ENCODE data around the gene EPN2. TPM values are rescaled to one million over a fixed set of nuclear protein-coding genes. Genes with fewer than 3 reads are reported as not detected.
"Not testable (repeated sequence)": the region's sequence is repeated elsewhere in the genome, so short reads cannot be mapped to it uniquely, and the experiment has no call there.

The EPN2 gene
- 10 to 100 TPM; 23.9 to 35.1 (median 34.1) TPM for total RNA-seq

DNA sequence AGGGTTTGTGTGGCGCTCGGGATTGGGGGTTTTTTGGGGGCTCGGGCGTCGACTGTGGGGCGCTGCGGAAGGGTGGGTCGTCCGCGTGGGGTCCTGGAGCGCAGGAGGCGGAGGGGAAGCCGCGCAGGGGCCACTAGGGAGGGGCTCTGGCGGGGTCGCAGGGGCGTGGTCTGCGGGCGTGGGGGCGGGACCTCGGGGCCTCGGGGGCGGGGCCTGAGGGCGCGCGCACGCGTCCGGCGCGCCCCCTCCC, at the start of gene EPN2:
Gene EPN2 (plus strand): TSS at position 228 of the 250 bp plus-strand sequence. CDS start 45,754 bp downstream, outside the sequence.
- Histone ChIP-seq H3K27ac (peak within 1 kb of the TSS; percentile 76 to 85 (median 78)), H3K4me3 (peak within 1 kb of the TSS; percentile 71 to 99 (median 86))
- not testable (repeated sequence) for H3K4me1 ChIP-seq, H3K27me3 ChIP-seq, H3K36me3 ChIP-seq, H3K9me3 ChIP-seq
- DNase-seq: peak; percentile 54 to 78 (median 74)
- peak in 1 of 6 experiments; percentile 32 for TF ChIP-seq CTCF (IDR thresholded peaks at IDR 0.05)

DNA sequence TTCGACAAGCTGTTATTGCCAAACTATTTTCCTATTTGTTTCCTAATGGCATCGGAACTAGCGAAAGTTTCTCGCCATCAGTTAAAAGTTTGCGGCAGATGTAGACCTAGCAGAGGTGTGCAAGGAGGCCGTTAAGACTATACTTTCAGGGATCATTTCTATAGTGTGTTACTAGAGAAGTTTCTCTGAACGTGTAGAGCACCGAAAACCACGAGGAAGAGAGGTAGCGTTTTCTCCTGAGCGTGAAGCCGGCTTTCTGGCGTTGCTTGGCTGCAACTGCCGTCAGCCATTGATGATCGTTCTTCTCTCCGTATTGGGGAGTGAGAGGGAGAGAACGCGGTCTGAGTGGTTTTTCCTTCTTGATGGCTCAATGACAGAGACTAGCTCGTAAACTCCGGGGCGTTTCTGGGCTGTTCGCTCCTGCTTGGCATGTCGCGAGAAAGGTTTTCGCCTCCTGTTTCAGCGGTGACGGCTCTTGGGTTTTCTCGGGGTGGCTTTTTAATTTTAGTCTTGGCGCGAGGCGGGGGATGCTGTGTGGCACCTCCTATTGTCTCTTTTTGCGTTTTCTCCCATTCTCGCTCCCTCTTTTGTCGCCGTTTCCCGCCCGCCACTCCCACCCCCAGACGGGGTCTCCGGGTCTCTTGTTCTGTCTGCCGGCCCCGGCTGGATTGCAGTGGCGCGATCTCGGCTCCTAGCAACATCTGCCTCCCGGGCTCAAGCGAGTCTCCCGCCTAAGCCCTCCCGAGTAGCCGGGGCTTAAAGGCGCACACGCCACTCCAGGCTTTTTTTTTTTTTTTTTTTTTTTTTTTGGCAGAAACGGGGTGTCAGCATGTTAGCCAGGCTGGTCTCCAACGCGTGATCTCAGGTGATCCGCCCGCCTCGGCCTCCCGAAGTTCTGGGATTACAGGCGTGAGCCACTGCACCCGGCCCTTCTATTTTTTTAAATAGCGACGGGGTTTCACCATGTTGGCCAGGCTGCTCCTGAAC, 49.0 kb upstream of the EPN2 start:
- H3K4me3 ChIP-seq, H3K27me3 ChIP-seq, H3K9me3 ChIP-seq, H3K36me3 ChIP-seq, H3K4me1 ChIP-seq, DNase-seq: not testable (repeated sequence)
- peak overlapping the region in 1 of 4 donors; percentile 57 for H3K27ac ChIP-seq

- H3K36me3 ChIP-seq, DNase-seq, H3K27ac ChIP-seq, H3K4me3 ChIP-seq, H3K27me3 ChIP-seq, H3K9me3 ChIP-seq, H3K4me1 ChIP-seq: not testable (repeated sequence)
Measured at GRCh38 chr17:19188870-19189708, 48.1 kb upstream of the EPN2 start.

DNA sequence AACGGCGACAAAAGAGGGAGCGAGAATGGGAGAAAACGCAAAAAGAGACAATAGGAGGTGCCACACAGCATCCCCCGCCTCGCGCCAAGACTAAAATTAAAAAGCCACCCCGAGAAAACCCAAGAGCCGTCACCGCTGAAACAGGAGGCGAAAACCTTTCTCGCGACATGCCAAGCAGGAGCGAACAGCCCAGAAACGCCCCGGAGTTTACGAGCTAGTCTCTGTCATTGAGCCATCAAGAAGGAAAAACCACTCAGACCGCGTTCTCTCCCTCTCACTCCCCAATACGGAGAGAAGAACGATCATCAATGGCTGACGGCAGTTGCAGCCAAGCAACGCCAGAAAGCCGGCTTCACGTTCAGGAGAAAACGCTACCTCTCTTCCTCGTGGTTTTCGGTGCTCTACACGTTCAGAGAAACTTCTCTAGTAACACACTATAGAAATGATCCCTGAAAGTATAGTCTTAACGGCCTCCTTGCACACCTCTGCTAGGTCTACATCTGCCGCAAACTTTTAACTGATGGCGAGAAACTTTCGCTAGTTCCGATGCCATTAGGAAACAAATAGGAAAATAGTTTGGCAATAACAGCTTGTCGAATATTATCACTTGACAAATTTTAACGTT, 47.3 kb upstream of the EPN2 start:
- not testable (repeated sequence) for H3K27ac ChIP-seq, DNase-seq, H3K27me3 ChIP-seq, H3K4me1 ChIP-seq, H3K36me3 ChIP-seq, H3K9me3 ChIP-seq, H3K4me3 ChIP-seq

DNA sequence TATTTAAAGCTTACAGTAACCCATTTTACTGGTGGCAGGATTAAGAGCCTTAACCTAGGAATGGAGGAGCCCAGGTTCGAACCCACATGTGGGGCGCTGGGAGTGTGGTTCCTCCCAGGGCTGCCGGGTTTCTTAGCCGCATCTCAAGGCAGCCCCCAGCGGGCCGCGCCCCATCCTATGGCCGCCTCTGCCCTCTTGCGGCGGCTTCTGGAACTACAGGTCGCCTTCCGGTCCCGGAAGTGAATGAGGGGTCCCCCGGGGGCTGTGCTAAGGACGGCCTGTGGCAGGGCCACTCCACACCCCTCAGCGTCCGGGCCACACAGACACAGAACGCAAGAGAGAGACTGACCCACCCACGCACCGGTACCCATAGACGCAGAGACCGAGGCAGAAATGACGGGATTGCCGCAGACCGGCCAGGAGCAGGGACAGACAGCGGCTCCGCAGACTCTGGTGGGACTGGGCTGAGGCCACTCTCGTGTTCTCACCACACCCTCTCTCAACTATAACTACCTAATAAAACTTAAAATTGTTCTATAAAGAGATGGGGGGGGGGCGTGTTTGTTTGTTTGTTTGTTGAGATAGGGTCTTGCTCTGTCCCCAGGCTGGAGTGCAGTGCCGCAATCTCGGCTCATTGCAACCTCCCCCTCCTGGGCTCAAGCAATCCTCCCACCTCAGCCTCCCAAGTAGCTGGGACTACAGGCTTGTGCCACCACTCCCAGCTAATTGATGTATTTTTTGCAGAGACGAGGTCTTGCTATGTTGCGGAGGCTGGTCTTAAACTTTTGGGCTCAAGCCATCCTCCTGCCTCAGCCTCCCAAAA, 40.6 kb upstream of the EPN2 start:
- DNase-seq, H3K36me3 ChIP-seq, H3K27ac ChIP-seq, H3K9me3 ChIP-seq, H3K27me3 ChIP-seq, H3K4me1 ChIP-seq: not testable (repeated sequence)
- H3K4me3 ChIP-seq: peak overlapping the region in 3 of 4 donors; percentile 33 to 52 (median 42)

- not testable (repeated sequence) for DNase-seq, H3K4me3 ChIP-seq, H3K36me3 ChIP-seq, H3K9me3 ChIP-seq, H3K27me3 ChIP-seq, H3K4me1 ChIP-seq, H3K27ac ChIP-seq
Measured at GRCh38 chr17:19202448-19202847, 34.7 kb upstream of the EPN2 start.

DNA sequence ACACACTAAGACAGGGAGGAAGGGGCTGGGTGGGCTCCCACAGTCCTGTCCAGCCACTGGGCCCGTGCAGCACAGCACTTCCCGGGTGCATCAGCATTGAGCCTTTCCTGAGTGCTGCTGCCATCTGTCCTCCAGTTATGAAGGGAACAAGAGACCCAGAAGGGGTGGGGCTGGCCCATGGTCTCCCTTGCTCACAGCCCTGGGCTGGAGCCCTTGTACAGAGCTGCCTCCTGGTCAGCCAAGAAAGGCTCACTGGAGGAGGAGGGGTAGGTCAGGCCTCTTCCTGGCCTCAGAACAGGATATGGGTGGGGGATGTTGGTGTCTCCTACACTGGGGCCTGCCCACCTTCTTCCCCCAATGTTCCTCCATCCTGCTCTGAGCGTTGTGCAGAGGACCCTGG, 33.7 kb upstream of the EPN2 start:
- H3K9me3 ChIP-seq, H3K4me3 ChIP-seq, DNase-seq, H3K4me1 ChIP-seq, H3K27me3 ChIP-seq, H3K36me3 ChIP-seq, H3K27ac ChIP-seq: not testable (repeated sequence)

- not testable (repeated sequence) for H3K27me3 ChIP-seq, H3K36me3 ChIP-seq, H3K4me3 ChIP-seq, DNase-seq, H3K27ac ChIP-seq, H3K9me3 ChIP-seq, H3K4me1 ChIP-seq
Measured at GRCh38 chr17:19215074-19215860, 21.9 kb upstream of the EPN2 start.

DNA sequence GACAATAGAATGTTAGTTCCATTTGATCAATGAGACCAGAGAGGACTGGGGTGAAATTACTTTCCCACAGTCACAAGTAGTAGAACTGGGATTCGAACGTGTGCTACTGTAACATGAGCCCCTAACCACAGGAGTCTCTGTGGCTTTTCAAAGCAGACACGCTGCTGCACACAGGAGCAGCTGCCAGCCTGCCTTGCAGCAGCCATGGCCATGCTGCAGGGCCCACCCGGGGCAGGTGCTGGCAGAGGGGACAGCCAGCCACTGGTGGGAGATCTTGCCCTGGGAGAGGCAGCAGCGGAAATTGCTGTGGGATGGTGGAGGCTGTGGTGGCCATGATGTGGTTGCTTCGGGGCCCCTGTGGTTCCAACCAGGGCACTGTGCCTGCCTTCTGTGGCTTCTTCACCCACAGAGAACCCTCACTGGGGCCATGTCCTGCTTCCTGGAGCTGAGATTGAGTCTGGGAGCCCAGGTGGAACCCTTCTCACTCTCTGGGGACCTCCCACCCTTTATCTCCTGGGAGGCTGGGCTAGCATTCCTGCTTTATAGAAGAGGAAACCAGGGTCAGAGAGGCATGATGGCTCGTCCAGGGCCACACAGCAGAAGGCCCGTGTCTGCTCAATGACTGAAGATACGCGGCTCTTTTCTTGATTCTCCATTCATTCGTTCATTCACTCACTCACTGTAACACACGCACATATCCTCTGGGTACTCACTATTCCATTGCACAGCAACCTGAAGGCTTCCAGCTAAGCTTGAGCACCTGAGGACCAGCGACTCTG, 20.8 kb upstream of the EPN2 start:
- H3K4me1 ChIP-seq, H3K36me3 ChIP-seq, H3K9me3 ChIP-seq, DNase-seq, H3K27ac ChIP-seq, H3K4me3 ChIP-seq, H3K27me3 ChIP-seq: not testable (repeated sequence)

GRCh38 chr17:19218914-19219313, 18.3 kb upstream of the EPN2 start:
- H3K4me1 ChIP-seq, H3K27ac ChIP-seq, H3K4me3 ChIP-seq, H3K27me3 ChIP-seq, H3K36me3 ChIP-seq, DNase-seq, H3K9me3 ChIP-seq: not testable (repeated sequence)

DNA sequence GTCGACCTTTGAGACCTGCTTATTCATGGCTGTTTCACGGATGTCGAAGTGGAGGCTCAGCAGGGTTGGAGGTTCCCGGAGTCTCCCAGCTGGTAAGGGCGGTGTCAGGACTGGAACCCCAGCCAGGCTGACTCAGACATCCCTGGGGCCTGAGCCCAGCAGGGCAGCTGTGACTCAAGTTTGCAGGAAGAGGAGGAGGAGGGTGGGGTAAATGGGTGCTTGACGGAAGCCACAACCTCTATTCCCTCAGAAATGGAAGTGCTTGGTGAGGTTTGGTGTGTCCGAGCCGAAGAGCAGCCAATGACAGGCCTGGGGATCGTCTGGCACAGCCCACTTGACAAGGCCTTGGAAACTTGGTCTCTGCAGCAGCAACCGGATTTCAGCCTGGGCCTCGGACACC, 17.8 kb upstream of the EPN2 start:
- not testable (repeated sequence) for H3K36me3 ChIP-seq, H3K27me3 ChIP-seq, H3K4me3 ChIP-seq, H3K4me1 ChIP-seq, H3K27ac ChIP-seq, H3K9me3 ChIP-seq, DNase-seq

GRCh38 chr17:19220195-19220594, 17.0 kb upstream of the EPN2 start:
- H3K4me1 ChIP-seq, DNase-seq, H3K9me3 ChIP-seq, H3K4me3 ChIP-seq, H3K27me3 ChIP-seq, H3K27ac ChIP-seq, H3K36me3 ChIP-seq: not testable (repeated sequence)
